Activated T-helper 17 cell treated with anti-CD3 and anti-CD28 coated beads, Interleukin-2, amount 50 U/mL, for 72 hours (primary cell): ENCODE measurements around the gene FMN1. TPM values are rescaled to one million over a fixed set of nuclear protein-coding genes. Genes with fewer than 3 reads are reported as not detected.
A peak's percentile ranks its signal among the peaks of the same experiment; 100 is the strongest.
"Not testable (repeated sequence)": the region's sequence is repeated elsewhere in the genome, so short reads cannot be mapped to it uniquely, and the experiment has no call there.

Experiments used
- ATAC-seq: fragments of 150-1000 bp; cut with Tn5 transposase; replicated peaks from 2 replicates; pipeline ENCODE4 v1.10.0; 2021; ENCODE audit warnings: mild to moderate bottlenecking, moderate library complexity
- H3K27ac Mint-ChIP-seq: one replicate; pipeline ENCODE4 v1.8.0; 2022; ENCODE audit warnings: mixed read lengths
- H3K27me3 Mint-ChIP-seq: one replicate; pipeline ENCODE4 v1.8.0; 2022; ENCODE audit warnings: mixed read lengths
- H3K36me3 Mint-ChIP-seq: one replicate; pipeline ENCODE4 v1.8.0; 2022; ENCODE audit warnings: low read depth, mild to moderate bottlenecking, mixed read lengths
- H3K4me1 Mint-ChIP-seq: one replicate; pipeline ENCODE4 v1.8.0; 2022; ENCODE audit warnings: mixed read lengths
- H3K4me3 Mint-ChIP-seq: one replicate; pipeline ENCODE4 v1.8.0; 2022; ENCODE audit warnings: mild to moderate bottlenecking, mixed read lengths
- H3K9me3 Mint-ChIP-seq: one replicate; pipeline ENCODE4 v1.8.0; 2022; ENCODE audit warnings: mixed read lengths
- total RNA-seq, 2 donors: library from RNA; stranded (reverse); gene quantifications; one replicate each; pipeline ENCODE4 v1.2.3, GENCODE V29; 2022

Gene FMN1
- total RNA-seq, 2 donors from 2014 or later: 1.0 to 2.0 TPM

- no peaks in the 10 kb centered on the region for H3K9me3 Mint-ChIP-seq
- ATAC-seq: no peak
- H3K4me1 Mint-ChIP-seq: peaks cover 19% of the 10 kb centered on the region
- no peaks in the 10 kb centered on the region for H3K36me3 Mint-ChIP-seq
- no peak overlapping the region for H3K27ac Mint-ChIP-seq
- H3K27me3 Mint-ChIP-seq: no peaks in the 10 kb centered on the region
- H3K4me3 Mint-ChIP-seq: no peak overlapping the region
Measured at GRCh38 chr15:33089165-33089877, 105.2 kb downstream of the FMN1 start.

- Mint-ChIP-seq H3K4me3 (peak overlapping the region; percentile 55), H3K9me3 (no peaks in the 10 kb centered on the region), H3K27me3 (no peaks in the 10 kb centered on the region), H3K36me3 (no peaks in the 10 kb centered on the region), H3K27ac (no peak overlapping the region), H3K4me1 (peaks cover 13% of the 10 kb centered on the region)
- ATAC-seq: peak; percentile 81
Measured at GRCh38 chr15:33086500-33087121, 107.9 kb downstream of the FMN1 start.

- no peaks in the 10 kb centered on the region for H3K27me3 Mint-ChIP-seq
- ATAC-seq: no peak
- H3K9me3 Mint-ChIP-seq: no peaks in the 10 kb centered on the region
- H3K27ac Mint-ChIP-seq: no peak overlapping the region
- no peaks in the 10 kb centered on the region for H3K36me3 Mint-ChIP-seq
- H3K4me3 Mint-ChIP-seq: no peak overlapping the region
- peaks cover 6% of the 10 kb centered on the region for H3K4me1 Mint-ChIP-seq
Measured at GRCh38 chr15:33084661-33085060, 109.9 kb downstream of the FMN1 start.

GRCh38 chr15:33083232-33084081, 111.1 kb downstream of the FMN1 start:
- Mint-ChIP-seq H3K36me3 (no peaks in the 10 kb centered on the region), H3K4me1 (peaks cover 6% of the 10 kb centered on the region), H3K27ac (no peak overlapping the region), H3K9me3 (no peaks in the 10 kb centered on the region), H3K4me3 (no peak overlapping the region), H3K27me3 (no peaks in the 10 kb centered on the region)
- ATAC-seq: no peak

GRCh38 chr15:33080006-33080405, 114.5 kb downstream of the FMN1 start:
- Mint-ChIP-seq H3K4me1 (no peaks in the 10 kb centered on the region), H3K36me3 (no peaks in the 10 kb centered on the region), H3K4me3 (no peak overlapping the region), H3K27ac (no peak overlapping the region), H3K27me3 (no peaks in the 10 kb centered on the region), H3K9me3 (no peaks in the 10 kb centered on the region)
- no peak for ATAC-seq

GRCh38 chr15:33078607-33079006, 115.9 kb downstream of the FMN1 start:
- no peak for ATAC-seq
- H3K27me3 Mint-ChIP-seq: no peaks in the 10 kb centered on the region
- no peaks in the 10 kb centered on the region for H3K36me3 Mint-ChIP-seq
- no peak overlapping the region for H3K27ac Mint-ChIP-seq
- no peaks in the 10 kb centered on the region for H3K9me3 Mint-ChIP-seq
- H3K4me1 Mint-ChIP-seq: no peaks in the 10 kb centered on the region
- no peak overlapping the region for H3K4me3 Mint-ChIP-seq

GRCh38 chr15:33076937-33077336, 117.6 kb downstream of the FMN1 start:
- Mint-ChIP-seq H3K36me3 (no peaks in the 10 kb centered on the region), H3K27ac (no peak overlapping the region), H3K27me3 (no peaks in the 10 kb centered on the region), H3K4me1 (peaks cover 3% of the 10 kb centered on the region), H3K4me3 (peak overlapping the region; percentile 20), H3K9me3 (no peaks in the 10 kb centered on the region)
- ATAC-seq: no peak

- Mint-ChIP-seq H3K9me3 (no peaks in the 10 kb centered on the region), H3K4me1 (peaks cover 5% of the 10 kb centered on the region), H3K4me3 (no peak overlapping the region), H3K27me3 (no peaks in the 10 kb centered on the region), H3K27ac (no peak overlapping the region), H3K36me3 (no peaks in the 10 kb centered on the region)
- ATAC-seq: peak; percentile 39
Measured at GRCh38 chr15:33074942-33075341, 119.6 kb downstream of the FMN1 start.

GRCh38 chr15:33074212-33074611, 120.3 kb downstream of the FMN1 start:
- Mint-ChIP-seq H3K9me3 (no peaks in the 10 kb centered on the region), H3K27me3 (no peaks in the 10 kb centered on the region), H3K27ac (no peak overlapping the region), H3K4me3 (peak overlapping the region; percentile 4), H3K36me3 (no peaks in the 10 kb centered on the region), H3K4me1 (peaks cover 5% of the 10 kb centered on the region)
- no peak for ATAC-seq

GRCh38 chr15:33071451-33071850, 123.1 kb downstream of the FMN1 start:
- Mint-ChIP-seq H3K4me3 (no peak overlapping the region), H3K36me3 (no peaks in the 10 kb centered on the region), H3K4me1 (peaks cover 19% of the 10 kb centered on the region), H3K27ac (no peak overlapping the region), H3K27me3 (no peaks in the 10 kb centered on the region), H3K9me3 (no peaks in the 10 kb centered on the region)
- ATAC-seq: no peak

- not testable (repeated sequence) for H3K36me3 Mint-ChIP-seq, ATAC-seq, H3K9me3 Mint-ChIP-seq, H3K4me3 Mint-ChIP-seq, H3K27me3 Mint-ChIP-seq, H3K27ac Mint-ChIP-seq
- H3K4me1 Mint-ChIP-seq: peaks cover 19% of the 10 kb centered on the region
Measured at GRCh38 chr15:33069903-33070302, 124.6 kb downstream of the FMN1 start.

GRCh38 chr15:33069161-33069560, 125.4 kb downstream of the FMN1 start:
- H3K36me3 Mint-ChIP-seq: peaks cover 1% of the 10 kb centered on the region
- peaks cover 19% of the 10 kb centered on the region for H3K4me1 Mint-ChIP-seq
- H3K27me3 Mint-ChIP-seq: no peaks in the 10 kb centered on the region
- ATAC-seq: no peak
- no peaks in the 10 kb centered on the region for H3K9me3 Mint-ChIP-seq
- H3K27ac Mint-ChIP-seq: peak overlapping the region; percentile 9
- H3K4me3 Mint-ChIP-seq: peak overlapping the region; percentile 80

- peaks cover 7% of the 10 kb centered on the region for H3K36me3 Mint-ChIP-seq
- H3K27ac Mint-ChIP-seq: peak overlapping the region; percentile 65
- H3K27me3 Mint-ChIP-seq: no peaks in the 10 kb centered on the region
- peaks cover 19% of the 10 kb centered on the region for H3K4me1 Mint-ChIP-seq
- H3K9me3 Mint-ChIP-seq: no peaks in the 10 kb centered on the region
- peak overlapping the region; percentile 80 for H3K4me3 Mint-ChIP-seq
- ATAC-seq: no peak
Measured at GRCh38 chr15:33068511-33068990, 126.0 kb downstream of the FMN1 start.

- Mint-ChIP-seq H3K4me3 (peak overlapping the region; percentile 80), H3K4me1 (peaks cover 19% of the 10 kb centered on the region), H3K36me3 (peaks cover 12% of the 10 kb centered on the region), H3K27ac (peak overlapping the region; percentile 65), H3K27me3 (no peaks in the 10 kb centered on the region), H3K9me3 (no peaks in the 10 kb centered on the region)
- ATAC-seq: peak; percentile 84
Measured at GRCh38 chr15:33068007-33068481, 126.5 kb downstream of the FMN1 start.
